ENCODE results near the gene NDUFB2. TPM values are rescaled to one million over a fixed set of nuclear protein-coding genes. Genes with fewer than 3 reads are reported as not detected.

Gene NDUFB2
- 97.5 and 169 TPM in 2 replicates for total RNA-seq

DNA sequence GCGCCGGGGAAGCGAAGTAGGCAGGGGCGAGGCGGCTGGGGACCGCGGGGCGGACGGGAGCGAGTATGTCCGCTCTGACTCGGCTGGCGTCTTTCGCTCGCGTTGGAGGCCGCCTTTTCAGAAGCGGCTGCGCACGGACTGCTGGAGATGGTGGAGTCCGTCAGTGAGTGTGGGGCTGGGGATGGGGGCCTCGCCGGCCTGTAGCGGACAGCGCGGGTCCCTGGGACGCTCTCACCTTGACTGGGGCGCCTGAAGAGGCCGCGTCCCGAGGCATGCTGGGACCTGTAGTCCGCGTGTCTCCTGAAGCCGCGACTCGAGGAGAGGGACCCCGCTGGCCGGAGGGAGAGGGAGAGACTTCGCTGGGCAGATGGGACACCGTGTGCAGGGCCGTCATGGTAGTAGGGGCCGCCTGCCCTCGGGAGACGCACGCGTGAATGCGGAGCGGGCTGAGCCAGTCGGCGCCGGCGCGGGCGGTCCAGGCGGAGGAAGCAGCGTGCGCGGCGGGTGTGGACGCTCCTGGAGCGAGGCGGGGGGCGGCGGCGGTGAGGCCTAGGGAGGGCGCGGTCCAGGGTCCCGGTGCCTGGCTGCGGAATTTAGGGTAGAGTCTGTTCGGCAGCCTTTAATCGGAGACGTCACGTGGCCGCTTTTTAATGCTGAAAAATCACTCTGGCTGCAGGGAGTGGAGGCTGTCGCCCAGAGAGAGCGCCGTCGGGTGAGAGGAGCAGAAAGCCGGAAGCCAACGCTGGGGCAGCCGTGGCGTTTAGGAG is at the start of gene NDUFB2:
NDUFB2 (plus strand) TSS at position 29 of the 767 bp plus-strand sequence; CDS start at position 66, 37 bp downstream.

DNA sequence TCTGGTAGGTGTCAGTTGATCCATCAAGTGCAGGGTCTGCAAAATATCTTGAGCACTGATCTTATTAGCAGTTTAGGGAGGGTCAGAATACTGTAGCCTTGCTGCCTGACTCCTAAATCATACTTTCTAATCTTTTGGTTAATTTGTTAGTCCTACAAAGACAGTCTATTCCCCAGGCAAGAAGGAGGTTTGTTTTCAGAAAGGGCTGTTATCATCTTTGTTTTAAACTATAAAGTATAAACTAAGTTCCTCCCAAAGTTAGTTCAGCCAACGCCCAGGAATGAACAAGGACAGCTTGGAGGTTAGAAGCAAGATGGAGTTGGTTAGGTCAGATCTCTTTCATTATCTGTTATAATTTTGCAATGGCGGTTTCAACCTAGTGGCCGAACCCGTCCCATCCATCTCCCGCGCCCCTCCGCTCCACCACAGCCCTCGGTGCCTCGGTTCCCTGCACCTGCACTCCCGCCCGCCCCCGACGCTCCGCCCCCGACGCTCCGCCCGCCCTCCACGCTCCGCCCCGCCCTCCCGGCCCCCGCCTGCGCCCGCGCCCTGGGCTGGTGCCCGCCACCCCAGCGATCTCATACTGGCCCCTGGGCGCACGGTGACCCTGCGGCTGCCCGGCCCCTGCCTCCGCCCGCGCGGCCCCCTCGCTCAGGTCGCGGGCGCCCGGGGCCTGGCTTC is 24.0 kb upstream of the NDUFB2 start, which contains the start of gene ADCK2:
ADCK2 (plus strand) TSS at position 564 of the 681 bp plus-strand sequence. CDS start 386 bp downstream, outside the sequence.

Other genes with a start within 250 kb of the NDUFB2 start
- gene MKRN1, start 217.2 kb upstream of the NDUFB2 start, total RNA-seq, result 80.1 and 108 TPM in 2 replicates
- gene DENND2A, start 55.9 kb upstream of the NDUFB2 start, total RNA-seq, result 38.6 and 47.7 TPM in 2 replicates
- gene ADCK2, start 23.8 kb upstream of the NDUFB2 start, total RNA-seq, result 19.2 and 20.5 TPM in 2 replicates
- gene BRAF, start 228.2 kb downstream of the NDUFB2 start, total RNA-seq, result 13.1 and 18.3 TPM in 2 replicates

All from bronchial smooth muscle cell (primary cell).